ENCODE data around the gene DAP. TPM values are rescaled to one million over a fixed set of nuclear protein-coding genes. Genes with fewer than 3 reads are reported as not detected.

The DAP gene
- total RNA-seq, 1 donor from 2014 or later, result 235 TPM

GRCh38 chr5:10772901-10773585 is 12.0 kb upstream of the DAP start:
- H3K4me3 Mint-ChIP-seq (ENCODE audit: unreplicated experiment), result no peak overlapping the region
- no peaks in the 10 kb centered on the region for H3K9me3 Mint-ChIP-seq (ENCODE audit: low read depth)
- H3K36me3 Mint-ChIP-seq (ENCODE audit: low read depth), result no peaks in the 10 kb centered on the region
- DNase-seq (ENCODE audit: low spot score), result no peak
- no peak for TF ChIP-seq CTCF (IDR thresholded peaks at IDR 0.05)
- no peak overlapping the region for H3K27ac Mint-ChIP-seq (ENCODE audit: unreplicated experiment)
- peaks cover 4% of the 10 kb centered on the region for H3K4me1 Mint-ChIP-seq (ENCODE audit: low read depth)
- no peaks in the 10 kb centered on the region for H3K27me3 Mint-ChIP-seq (ENCODE audit: low read depth)

- no peak overlapping the region for H3K27ac Mint-ChIP-seq (ENCODE audit: unreplicated experiment)
- TF ChIP-seq CTCF (IDR thresholded peaks at IDR 0.05), result no peak
- no peaks in the 10 kb centered on the region for H3K27me3 Mint-ChIP-seq (ENCODE audit: low read depth)
Observed at GRCh38 chr5:10768328-10768899, 7.4 kb upstream of the DAP start.

GRCh38 chr5:10762776-10763500 is 1.9 kb upstream of the DAP start:
- H3K27me3 Mint-ChIP-seq (ENCODE audit: low read depth), result no peaks in the 10 kb centered on the region
- H3K9me3 Mint-ChIP-seq (ENCODE audit: low read depth), result no peaks in the 10 kb centered on the region
- H3K4me3 Mint-ChIP-seq (ENCODE audit: unreplicated experiment), result no peak overlapping the region
- no peaks in the 10 kb centered on the region for H3K36me3 Mint-ChIP-seq (ENCODE audit: low read depth)
- no peak for DNase-seq (ENCODE audit: low spot score)
- H3K4me1 Mint-ChIP-seq (ENCODE audit: low read depth), result peaks cover 35% of the 10 kb centered on the region
- no peak for TF ChIP-seq CTCF (IDR thresholded peaks at IDR 0.05)
- H3K27ac Mint-ChIP-seq (ENCODE audit: unreplicated experiment), result peak overlapping the region; percentile 6

More at GRCh38 chr5:10768328-10768899, 7.4 kb upstream of the DAP start:
- DNase-seq (ENCODE audit: low spot score), result no peak
- no peak overlapping the region for H3K4me3 Mint-ChIP-seq (ENCODE audit: unreplicated experiment)
- no peaks in the 10 kb centered on the region for H3K4me1 Mint-ChIP-seq (ENCODE audit: low read depth)
- no peaks in the 10 kb centered on the region for H3K36me3 Mint-ChIP-seq (ENCODE audit: low read depth)
- H3K9me3 Mint-ChIP-seq (ENCODE audit: low read depth), result no peaks in the 10 kb centered on the region

- H3K4me3 Mint-ChIP-seq (ENCODE audit: unreplicated experiment), result peak overlapping the region; percentile 69
- no peak for DNase-seq (ENCODE audit: low spot score)
- H3K36me3 Mint-ChIP-seq (ENCODE audit: low read depth), result peaks cover 3% of the 10 kb centered on the region
- TF ChIP-seq CTCF (IDR thresholded peaks at IDR 0.05), result no peak
- H3K27me3 Mint-ChIP-seq (ENCODE audit: low read depth), result no peaks in the 10 kb centered on the region
- peak overlapping the region; percentile 90 for H3K27ac Mint-ChIP-seq (ENCODE audit: unreplicated experiment)
- no peaks in the 10 kb centered on the region for H3K9me3 Mint-ChIP-seq (ENCODE audit: low read depth)
- peaks cover 42% of the 10 kb centered on the region for H3K4me1 Mint-ChIP-seq (ENCODE audit: low read depth)
Observed at GRCh38 chr5:10761933-10762775, 1.1 kb upstream of the DAP start.

GRCh38 chr5:10760921-10761184 is 181 bp downstream of the DAP start:
- H3K27me3 Mint-ChIP-seq (ENCODE audit: low read depth), result no peaks in the 10 kb centered on the region
- H3K9me3 Mint-ChIP-seq (ENCODE audit: low read depth), result no peaks in the 10 kb centered on the region
- peak overlapping the region; percentile 59 for H3K4me3 Mint-ChIP-seq (ENCODE audit: unreplicated experiment)
- peak overlapping the region; percentile 38 for H3K27ac Mint-ChIP-seq (ENCODE audit: unreplicated experiment)
- H3K36me3 Mint-ChIP-seq (ENCODE audit: low read depth), result peaks cover 3% of the 10 kb centered on the region
- H3K4me1 Mint-ChIP-seq (ENCODE audit: low read depth), result peaks cover 55% of the 10 kb centered on the region
- no peak for DNase-seq (ENCODE audit: low spot score)
- TF ChIP-seq CTCF (IDR thresholded peaks at IDR 0.05), result no peak
